GM18909 (cell line): ENCODE measurements around the gene ADAM10.

ENCODE experiments used
- ATAC-seq: cut with Tn5 transposase; IDR thresholded peaks from one replicate; pipeline ENCODE4 v1.9.1; 2021; ENCODE audit warnings: mild to moderate bottlenecking; ENCODE audit not compliant: unreplicated experiment, poor library complexity

ADAM10 gene

DNA sequence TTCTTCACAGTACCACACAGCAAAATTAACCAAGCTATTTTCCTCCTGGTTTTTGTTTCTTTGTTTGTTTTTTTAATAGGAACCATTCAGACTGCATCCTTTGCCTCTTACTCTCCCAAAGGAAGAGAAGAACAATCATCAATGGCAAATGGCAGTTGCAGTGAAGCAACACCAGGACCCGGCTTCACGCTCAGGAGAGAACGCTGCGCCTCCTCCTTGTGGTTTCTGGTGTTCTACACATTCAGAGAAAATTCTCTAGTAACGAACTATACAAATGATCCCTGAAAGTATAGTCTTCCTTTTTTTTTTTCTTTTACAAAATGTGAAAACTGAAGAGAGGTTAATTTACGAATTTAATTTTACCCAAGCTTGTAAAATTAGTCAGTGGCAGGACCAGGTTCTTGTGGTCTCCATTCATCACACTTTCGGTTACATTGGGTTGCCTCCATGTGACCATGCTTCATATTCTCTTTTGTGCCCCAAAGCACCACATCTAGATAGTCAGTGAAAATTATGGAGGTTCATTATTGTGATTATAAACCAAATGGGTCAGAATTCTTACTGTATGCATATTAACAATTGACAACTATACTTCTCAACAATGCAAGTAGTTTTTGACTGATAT, 11.0 kb upstream of the ADAM10 start:
- no peak for ATAC-seq

DNA sequence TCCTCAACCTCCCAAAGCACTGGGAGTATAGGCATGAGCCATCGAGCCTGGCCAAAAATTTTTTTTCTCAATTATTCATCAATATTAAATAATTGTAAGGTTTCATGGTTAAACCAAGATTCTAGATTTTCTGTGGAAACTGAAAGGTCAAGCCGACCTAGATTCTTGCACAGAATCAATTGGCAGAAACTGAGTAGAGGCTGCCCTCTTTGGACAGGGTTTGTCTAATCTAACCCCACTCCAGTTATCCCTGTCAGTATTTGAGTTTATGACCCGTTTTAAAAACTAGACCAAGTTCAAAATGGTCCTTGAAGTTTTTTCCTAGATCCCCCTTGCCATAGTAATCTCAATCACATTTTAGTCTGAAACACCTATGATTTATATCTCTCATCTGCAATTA, 8.6 kb upstream of the ADAM10 start:
- ATAC-seq = no peak

DNA sequence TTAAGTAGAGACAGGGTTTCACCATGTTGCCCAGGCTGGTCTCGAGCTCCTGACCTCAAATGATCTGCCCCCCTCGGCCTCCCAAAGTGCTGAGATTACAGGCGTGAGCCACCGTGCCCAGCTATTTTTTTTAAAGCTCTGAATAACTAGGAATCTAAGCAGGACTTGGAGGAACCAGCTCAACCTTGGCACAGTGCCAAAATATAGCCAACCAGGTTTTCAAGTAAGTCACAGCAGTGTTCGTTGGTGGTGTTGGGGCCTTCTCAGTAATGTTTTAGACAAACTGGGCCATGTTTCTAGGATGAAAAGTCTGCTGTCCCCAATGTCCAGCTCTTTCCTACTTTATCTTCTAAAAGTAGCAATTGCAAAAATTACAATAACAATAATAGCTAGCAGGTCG, 6.4 kb upstream of the ADAM10 start:
- no peak for ATAC-seq

DNA sequence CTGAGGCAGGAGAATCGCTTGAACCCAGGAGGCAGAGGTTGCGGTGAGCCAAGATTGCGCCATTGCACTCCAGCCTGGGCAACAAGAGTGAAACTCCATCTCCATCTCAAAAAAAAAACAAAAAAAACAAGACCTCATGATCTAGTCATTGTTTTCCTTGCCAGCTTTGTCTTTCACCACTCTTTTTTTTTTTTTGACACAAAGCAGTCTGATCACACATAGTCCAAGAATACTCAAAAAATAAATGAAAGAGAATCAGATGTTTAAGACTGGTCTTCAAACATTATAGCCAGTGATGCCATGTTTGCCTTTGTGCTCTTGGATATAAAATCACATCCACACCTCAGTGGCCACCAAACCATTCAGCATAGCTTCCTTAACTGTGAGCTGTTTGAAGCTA, 5.8 kb upstream of the ADAM10 start:
- ATAC-seq = no peak

DNA sequence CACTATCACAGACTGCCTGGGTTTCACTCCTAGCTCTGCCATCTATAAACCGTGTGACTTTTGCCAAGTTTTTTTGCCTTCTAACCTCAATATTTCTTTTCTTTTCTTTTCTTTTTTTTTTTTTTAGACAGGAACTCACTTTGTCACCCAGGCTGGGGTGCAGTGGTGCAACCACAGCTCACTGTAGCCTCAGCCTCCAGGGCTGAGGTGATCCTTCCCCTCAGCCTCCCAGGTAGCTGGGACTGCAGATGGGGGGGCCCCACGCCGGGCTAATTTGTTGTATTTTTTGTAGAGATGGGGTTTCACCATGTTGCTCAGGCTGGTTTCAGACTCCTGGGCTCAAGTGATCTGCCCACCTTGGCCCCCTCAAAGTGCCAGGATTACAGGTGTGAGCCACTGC, 3.2 kb upstream of the ADAM10 start:
- no peak for ATAC-seq

DNA sequence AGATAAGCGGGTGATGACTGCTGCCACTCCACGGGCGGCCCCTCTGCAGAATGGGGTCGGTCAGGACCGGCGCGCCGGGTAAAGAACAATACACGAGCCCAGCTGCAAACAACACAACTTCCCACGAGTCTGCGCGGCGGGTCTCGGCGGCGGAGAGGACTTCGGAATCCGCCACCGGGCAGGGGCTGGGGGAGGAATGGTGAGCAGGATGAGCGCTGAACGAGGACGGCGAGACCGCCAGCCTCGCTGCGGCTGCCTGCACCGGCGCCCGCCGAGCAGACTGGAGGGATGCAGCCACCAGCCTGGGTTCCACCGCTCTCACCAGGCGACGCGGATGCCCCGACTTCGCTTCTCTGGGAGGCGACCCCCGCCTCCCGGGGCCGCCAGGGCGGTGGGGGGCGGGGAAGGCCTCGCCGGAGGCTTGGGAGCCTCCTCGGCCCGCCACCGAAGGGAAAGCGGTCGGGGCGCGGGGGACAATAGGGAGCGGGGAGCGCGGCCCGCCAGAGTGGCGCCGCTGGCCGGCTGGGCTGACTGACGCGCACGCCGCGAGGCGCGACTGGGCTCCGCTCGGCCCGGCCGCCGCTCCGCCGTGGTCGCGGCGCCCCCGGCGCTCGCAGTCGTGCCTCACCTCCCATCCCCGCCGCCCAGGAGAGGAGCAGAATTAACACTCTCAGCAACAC, 515 bp downstream of the ADAM10 start:
- ATAC-seq = peak; percentile 36

DNA sequence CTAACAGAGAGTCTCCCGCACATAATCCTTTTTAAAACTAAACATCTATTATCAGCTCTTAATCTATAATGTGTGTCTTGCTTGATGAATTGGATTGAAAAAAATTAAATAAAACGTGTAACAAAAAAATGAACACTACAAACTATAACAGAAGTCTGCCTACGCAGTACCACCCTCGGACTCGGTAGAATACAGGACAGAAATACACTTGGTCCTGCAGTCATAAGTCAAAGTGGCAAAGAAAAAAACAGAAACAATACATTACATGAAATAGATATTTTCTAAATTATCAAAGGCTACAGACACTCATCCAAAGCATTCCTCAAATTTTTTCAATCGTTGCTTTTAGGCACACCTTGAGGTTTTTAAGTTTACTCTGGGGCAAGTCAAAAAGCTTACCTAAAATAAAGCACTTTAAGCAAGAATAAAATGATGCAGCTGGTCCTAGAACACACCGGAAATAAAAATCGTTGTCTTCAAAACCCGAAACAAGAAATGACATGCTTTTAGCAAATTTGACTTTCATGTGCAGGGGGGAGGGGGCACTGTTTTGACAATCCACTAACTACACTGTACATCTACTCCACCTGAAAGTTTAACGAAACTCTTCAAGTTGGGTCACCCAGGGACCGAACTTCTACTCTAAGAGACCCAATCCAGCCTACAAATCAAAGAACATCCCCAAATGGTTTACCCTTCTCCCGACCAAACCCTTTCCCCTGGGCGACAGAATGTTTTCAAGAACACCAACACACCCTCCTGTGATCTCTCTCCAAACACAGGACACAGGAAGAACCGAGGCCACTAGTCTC, 1.3 kb downstream of the ADAM10 start:
- ATAC-seq = peak; percentile 9

DNA sequence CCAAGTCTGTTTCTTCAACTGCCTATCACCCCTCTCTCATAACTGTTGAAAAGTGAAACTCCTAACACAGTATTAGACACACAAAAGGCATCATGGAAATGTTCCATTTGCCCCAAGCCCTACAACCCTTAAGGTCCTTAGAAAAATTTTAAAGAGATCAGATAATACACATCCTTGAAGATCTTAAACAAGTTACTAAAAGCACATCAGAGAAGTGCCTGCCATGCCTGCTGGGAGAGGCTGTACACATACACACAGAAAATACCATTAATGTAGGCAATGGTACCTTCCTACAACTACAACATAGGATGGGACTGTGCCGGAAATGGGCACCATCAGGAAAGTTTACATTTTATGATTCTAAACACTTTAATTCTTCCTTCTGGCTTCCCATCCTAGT, 3.3 kb downstream of the ADAM10 start:
- no peak for ATAC-seq

DNA sequence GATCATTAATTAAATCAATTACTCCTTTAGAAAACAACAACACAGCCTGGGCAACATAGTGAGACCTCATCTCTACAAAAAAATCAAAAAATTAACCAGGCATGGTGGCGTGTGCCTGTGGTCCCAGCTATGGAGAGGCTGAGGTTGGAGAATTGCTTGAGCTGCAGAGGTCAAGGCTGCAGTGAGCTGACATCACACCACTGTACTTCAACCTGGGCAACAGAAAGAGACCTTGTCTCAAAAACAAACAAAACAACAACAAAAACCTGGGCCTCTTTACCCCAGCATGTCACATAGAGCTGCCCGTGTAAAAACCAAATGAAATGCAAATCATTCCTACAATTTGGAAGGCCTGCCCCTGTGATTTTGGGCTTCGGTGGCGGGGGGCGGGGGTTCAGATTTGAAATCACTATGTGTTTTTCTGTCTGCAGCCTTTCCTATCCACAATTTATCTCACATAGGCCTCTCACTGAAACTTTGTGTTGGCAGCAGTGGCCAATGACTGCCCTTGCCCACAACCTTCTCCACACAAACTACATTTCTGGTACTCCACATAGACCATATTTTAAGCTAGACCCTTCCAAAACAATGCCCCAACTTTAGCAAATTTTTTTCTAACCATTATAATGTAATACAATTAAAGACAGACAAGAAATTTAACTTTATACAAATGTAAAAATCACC, 6.5 kb downstream of the ADAM10 start:
- no peak for ATAC-seq

DNA sequence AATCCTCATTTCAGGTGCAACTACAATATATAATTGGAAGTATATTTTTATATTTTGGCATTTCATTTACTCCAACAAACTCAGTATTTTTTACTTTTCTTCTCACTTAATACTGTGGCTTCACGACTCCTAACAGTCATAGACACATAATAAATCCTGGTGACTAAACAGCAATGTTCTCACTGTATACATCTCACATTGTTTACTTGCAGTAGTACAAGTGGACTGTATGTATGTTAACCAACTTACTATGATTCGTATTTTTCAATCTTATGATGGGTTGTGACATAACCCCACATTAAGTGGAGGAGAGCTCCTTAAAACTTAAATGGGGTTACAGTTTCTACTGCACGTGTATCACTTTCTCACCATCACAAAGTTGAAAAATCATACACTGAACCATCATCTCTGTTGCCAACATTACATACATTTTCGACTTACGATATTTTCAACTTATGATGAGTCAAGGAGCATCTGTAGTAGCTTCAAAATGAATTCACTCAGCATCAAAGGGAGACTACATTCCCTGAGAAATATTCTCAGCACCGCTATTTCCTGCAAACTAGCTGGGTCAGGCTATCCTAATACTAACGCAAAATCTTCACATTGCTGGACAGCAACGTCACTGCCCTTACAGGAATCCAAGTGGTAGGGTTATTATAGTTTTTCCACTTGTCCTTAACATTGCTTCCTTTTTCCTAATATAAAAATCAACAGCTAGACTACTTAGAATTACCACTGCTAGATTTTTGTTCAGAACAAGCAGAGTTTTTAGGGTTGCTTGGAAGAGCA, 7.3 kb downstream of the ADAM10 start:
- ATAC-seq = no peak

DNA sequence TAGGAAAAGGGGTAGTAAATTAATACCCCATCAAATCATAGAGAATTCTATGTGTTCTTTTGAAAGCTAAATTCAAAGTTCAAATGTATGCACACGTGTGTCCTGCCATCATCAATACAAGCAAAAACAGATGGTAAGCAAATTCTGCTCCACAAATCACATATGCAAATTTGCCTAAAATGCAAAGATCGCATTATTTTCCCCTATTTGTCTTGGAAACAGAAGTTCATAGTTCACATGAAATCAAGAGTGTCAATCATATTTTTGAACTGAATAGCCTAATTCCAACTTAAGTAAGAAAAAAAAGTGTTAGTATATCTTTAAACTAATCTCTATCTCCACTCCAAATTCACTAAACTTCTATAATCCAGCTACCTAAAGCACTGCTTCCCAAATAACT, 8.5 kb downstream of the ADAM10 start:
- no peak for ATAC-seq

DNA sequence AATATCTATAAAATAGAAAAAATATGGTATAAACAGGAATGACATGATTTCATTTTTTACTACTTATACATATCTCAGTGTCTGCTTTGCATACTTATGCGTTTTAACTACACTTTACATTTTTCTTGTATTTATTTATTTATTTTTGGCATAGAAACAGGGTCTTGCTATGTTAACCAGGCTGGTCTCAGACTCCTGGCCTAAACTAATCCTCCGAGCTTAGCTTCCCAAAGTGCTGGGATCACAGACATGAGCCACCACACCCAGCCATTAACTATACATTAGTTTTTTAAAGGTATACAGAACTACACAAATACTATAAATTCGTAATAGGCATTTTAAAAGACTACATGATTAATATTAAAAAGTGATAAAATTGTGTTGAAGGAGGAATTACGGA, 9.1 kb downstream of the ADAM10 start:
- ATAC-seq = no peak

DNA sequence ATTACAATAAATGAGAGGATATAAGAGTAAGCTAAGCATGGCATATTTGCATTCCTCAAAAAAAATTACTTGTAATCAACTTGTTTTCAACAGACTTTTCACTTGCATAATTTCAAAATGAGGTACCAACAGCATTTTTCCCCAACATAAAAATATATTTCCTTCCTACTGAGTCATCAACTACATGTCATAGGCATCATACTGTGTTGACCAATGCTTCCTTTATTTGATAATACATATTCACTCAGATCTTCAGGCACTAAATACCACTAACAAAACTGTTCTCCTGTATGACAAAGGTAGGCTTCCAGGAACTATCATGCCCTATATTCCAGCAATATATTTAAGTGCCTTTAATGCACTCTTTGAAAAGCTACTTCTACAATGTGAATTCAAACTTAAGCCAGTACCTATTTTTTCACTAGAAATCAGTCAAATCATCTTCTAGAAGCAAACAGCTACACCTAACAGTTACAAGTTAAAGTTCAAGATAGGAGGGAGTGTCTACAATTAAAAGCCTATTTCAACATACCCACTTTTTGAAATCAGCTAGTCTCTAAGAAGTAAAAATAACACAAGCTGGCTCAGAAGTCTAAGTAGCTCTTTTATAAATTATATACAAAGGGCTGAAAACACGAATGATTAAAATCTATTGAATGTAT, 11.3 kb downstream of the ADAM10 start:
- no peak for ATAC-seq

DNA sequence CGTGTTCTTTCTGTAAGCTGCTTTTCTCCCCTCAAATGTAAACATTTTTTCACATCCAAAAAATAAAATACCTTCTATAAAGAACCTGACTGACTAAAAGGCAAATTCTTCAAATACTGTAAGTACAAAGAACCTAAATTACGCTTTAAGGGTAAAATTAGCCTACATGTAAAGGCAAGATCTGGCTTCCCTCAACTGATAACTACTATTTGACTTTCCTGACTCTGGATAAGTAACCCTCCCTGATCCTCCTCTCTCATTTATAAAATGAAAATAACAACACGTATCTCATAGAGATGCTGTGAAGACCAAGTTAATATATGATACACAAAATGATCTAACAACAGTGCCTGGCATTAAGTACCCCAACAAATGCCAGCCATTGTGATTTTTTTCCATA, 12.2 kb downstream of the ADAM10 start:
- ATAC-seq = no peak

DNA sequence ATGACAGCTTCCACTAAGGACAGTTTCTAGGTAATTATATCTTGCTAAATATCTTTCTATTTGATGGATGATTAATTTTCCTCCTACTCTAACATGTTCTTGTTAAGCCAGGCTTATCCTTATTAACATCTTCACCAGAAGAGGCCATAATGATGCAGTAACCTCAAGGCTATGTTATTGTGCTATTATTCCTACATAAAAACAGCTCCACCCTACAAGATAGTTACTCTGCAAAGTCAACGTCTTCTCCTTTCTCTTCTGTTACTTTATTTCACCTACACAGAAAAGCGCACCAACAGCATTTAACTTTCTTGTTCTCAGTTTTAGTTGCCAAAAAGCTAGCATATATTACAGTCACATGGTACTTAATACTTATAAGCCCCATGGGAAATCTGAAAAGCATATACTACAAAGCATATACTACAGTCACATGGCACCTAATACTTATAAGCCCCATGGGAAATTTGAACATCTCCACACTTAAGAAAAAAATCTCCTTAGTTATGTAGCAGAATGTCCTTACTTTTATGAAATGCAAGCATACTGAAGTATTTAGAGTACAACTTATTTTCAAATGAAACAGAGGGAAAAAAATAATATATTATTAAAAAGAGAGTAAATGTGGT, 13.4 kb downstream of the ADAM10 start:
- ATAC-seq = no peak

DNA sequence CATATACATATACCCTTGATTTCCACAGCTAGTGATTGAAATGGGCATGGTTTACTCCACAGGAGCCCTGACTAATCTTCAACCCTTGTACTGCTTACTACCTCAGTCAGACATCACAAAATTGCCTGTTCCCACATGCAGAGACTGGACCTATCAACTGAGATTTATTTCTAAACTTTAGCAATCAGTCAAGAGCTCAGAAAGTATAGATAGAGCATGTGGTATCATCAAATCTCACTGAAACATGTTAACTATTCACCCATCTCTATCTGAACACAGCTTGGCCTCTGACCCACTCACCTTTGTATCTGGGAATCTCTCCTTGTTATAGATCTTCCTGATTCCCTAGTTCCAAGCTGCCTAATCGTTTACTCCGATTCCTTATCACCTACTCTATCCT, 14.6 kb downstream of the ADAM10 start:
- no peak for ATAC-seq

DNA sequence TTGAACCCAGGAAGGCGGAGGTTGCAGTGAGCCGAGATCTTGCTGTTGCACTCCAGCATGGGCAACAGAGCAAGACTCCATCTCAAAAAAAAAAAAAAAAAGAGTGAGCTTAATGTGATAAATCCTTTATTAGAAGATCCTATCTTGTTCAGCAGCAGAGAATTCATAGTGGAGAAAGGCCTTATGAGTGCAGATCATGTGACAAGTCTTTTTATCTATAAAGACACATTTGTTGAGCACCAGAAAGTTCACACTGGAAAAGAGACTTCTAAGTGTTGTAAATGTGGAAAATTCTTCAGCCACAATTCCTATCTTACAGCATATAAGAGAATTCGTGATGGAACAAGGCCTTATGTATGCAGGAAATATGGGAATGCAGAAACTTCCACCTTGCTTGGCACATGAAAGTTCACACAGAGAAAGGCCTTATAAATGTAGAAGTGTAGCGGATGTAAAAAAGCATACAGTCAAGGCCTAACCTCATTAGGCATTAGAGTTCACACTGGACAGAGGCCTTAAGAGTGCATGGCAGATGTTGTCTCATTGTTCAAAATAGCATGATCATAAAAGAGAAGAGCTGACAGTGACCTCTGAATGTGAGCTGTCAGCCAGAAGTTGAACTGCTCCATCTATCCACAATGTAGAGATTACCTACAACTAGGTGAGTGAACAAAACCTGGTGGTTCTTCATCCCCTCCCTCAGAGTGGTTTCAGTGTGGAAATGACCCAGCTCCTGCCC, 16.7 kb downstream of the ADAM10 start:
- no peak for ATAC-seq

DNA sequence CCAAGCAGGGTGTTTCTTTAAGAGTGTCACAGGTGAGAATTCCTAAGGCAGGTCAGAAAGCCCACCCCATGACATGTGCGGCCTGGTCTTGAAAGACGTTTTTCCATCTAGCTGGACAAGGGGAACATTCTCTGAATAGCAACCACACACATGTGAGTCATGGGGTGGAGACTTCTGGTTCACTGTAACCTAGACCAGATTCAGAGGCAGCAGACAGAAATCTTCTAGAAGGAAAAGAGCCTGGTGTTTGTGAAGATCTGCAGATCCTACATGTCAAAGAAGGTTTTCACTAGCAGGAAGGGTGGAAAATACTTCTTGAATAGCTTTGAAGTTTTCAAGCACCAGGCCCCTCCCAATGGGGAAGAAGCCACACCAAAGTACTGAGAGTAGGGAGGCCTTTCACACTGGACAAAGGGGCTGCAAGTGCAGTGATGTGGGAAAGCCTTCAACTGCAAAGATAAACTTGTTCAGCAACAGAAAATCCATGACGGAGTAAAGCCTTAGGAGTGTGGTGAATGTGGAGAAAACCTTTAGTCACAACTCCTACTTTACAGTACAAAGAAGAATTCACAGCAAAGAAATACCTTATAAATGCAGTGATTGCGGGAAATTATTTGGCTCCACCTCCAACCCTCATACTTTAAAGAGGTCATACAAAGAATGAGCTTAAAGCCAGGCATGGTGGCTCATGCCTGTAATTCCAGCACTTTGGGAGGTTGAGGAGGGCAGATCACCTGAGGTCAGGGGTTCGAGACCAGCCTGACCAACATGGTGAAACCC, 17.6 kb downstream of the ADAM10 start:
- ATAC-seq = no peak
